Stimulated activated CD8-positive, alpha-beta memory T cell treated with anti-CD3 and anti-CD28 coated beads, Interleukin-7, amount 100 ng/mL, for 24 hours (primary cell): Measurements from ENCODE around the gene FANCC.
A peak's percentile ranks its signal among the peaks of the same experiment; 100 is the strongest.

Experiments used
- DNase-seq: peaks from one replicate; pipeline ENCODE4 v3.0.0-alpha.2; 2020; ENCODE audit warnings: low read depth

FANCC gene

GRCh38 chr9:95189251-95190098, 128.0 kb downstream of the FANCC start:
- DNase-seq = no peak

- no peak for DNase-seq
Measured at GRCh38 chr9:95188459-95188858, 129.1 kb downstream of the FANCC start.

- DNase-seq = no peak
Measured at GRCh38 chr9:95185956-95186355, 131.6 kb downstream of the FANCC start.

GRCh38 chr9:95182854-95183563, 134.5 kb downstream of the FANCC start:
- DNase-seq = no peak

GRCh38 chr9:95181835-95182234, 135.7 kb downstream of the FANCC start:
- DNase-seq = no peak

- no peak for DNase-seq
Measured at GRCh38 chr9:95181226-95181818, 136.2 kb downstream of the FANCC start.

GRCh38 chr9:95177617-95178016, 139.9 kb downstream of the FANCC start:
- no peak for DNase-seq

GRCh38 chr9:95176755-95177319, 140.7 kb downstream of the FANCC start:
- DNase-seq = no peak

GRCh38 chr9:95175523-95175922, 142.0 kb downstream of the FANCC start:
- no peak for DNase-seq

- DNase-seq = no peak
Measured at GRCh38 chr9:95174038-95174437, 143.5 kb downstream of the FANCC start.

GRCh38 chr9:95171596-95171995, 145.9 kb downstream of the FANCC start:
- no peak for DNase-seq

- DNase-seq = no peak
Measured at GRCh38 chr9:95171001-95171400, 146.5 kb downstream of the FANCC start.

GRCh38 chr9:95167998-95168397, 149.5 kb downstream of the FANCC start:
- peak; percentile 37 for DNase-seq

- DNase-seq = no peak
Measured at GRCh38 chr9:95165004-95165403, 152.5 kb downstream of the FANCC start.

GRCh38 chr9:95157481-95158151, 159.9 kb downstream of the FANCC start:
- no peak for DNase-seq

GRCh38 chr9:95156074-95156473, 161.4 kb downstream of the FANCC start:
- no peak for DNase-seq

GRCh38 chr9:95155220-95155619, 162.3 kb downstream of the FANCC start:
- DNase-seq = no peak

- DNase-seq = no peak
Measured at GRCh38 chr9:95150903-95151302, 166.6 kb downstream of the FANCC start.

- DNase-seq = no peak
Measured at GRCh38 chr9:95148208-95148520, 169.3 kb downstream of the FANCC start.

GRCh38 chr9:95147452-95148207, 169.9 kb downstream of the FANCC start:
- no peak for DNase-seq
